Ishikawa (cell line): ENCODE data around the gene SH3TC1.

Experiments
- CEBPB ChIP-seq: IDR thresholded peaks from 2 replicates; pipeline ENCODE4 v1.6.1; 2012
- CREB1 ChIP-seq: IDR thresholded peaks from 2 replicates; pipeline ENCODE4 v1.6.1; 2012; ENCODE audit warnings: low read depth
- EGR1 ChIP-seq: IDR thresholded peaks from 2 replicates; pipeline ENCODE4 v1.6.1; 2012
- EP300 ChIP-seq: IDR thresholded peaks from 2 replicates; pipeline ENCODE4 v1.6.1; 2012; ENCODE audit warnings: borderline replicate concordance
- FOXM1 ChIP-seq: IDR thresholded peaks from 2 replicates; pipeline ENCODE4 v1.6.1; 2012; ENCODE audit warnings: low read depth, borderline replicate concordance
- NFIC ChIP-seq: IDR thresholded peaks from 2 replicates; pipeline ENCODE4 v1.6.1; 2012
- RAD21 ChIP-seq: IDR thresholded peaks from 2 replicates; pipeline ENCODE4 v1.6.1; 2012; ENCODE audit warnings: low read depth
- REST ChIP-seq: IDR thresholded peaks from 2 replicates; pipeline ENCODE4 v1.6.1; 2012; ENCODE audit warnings: low read depth, mild to moderate bottlenecking
- TAF1 ChIP-seq: IDR thresholded peaks from 2 replicates; pipeline ENCODE4 v1.6.1; 2012; ENCODE audit warnings: low read depth, mild to moderate bottlenecking
- TCF12 ChIP-seq: IDR thresholded peaks from 2 replicates; pipeline ENCODE4 v1.6.1; 2012; ENCODE audit warnings: low read depth
- TEAD4 ChIP-seq: IDR thresholded peaks from 2 replicates; pipeline ENCODE4 v1.6.1; 2012
- USF1 ChIP-seq: IDR thresholded peaks from 2 replicates; pipeline ENCODE4 v1.6.1; 2012
- YY1 ChIP-seq: IDR thresholded peaks from 2 replicates; pipeline ENCODE4 v1.6.1; 2012; ENCODE audit warnings: low read depth
- ZBTB7A ChIP-seq: IDR thresholded peaks from 2 replicates; pipeline ENCODE4 v1.6.1; 2012; ENCODE audit warnings: low read depth
- TF ChIP-seq, protein P1 (sequence below): IDR thresholded peaks from 2 replicates; pipeline ENCODE4 v1.6.1; 2012

SH3TC1 gene

DNA sequence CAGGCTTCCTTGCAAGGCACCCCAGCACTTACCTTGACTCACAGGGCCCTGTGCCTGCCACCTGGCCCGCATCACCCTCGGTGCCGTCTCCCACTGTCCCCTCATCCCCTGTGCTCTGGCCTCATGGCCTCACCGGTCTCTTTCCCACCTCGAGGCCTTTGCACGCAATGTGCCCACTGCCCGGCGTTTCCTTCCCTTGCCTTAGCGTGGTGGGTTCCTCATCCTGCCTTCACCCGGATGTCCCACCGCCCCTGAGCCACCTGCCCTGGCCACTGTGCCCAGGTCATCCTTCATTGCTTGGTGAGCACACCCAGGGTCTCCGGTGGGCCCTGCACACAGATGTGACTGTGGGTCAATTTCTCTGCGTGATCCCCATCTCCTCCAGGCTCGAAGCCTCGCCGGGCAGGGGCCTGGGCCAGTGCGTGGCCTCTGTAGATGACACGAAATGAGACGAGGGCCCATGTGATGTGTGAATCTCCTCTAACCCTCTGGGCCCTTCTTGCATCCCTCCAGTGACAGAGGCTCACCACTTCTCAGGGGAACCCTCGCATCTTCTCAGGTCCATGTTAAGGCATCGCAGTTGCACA, 75.1 kb downstream of the SH3TC1 start:
- TF ChIP-seq USF1 = no peak

- TF ChIP-seq REST (no peak), EGR1 (no peak), RAD21 (no peak), TCF12 (no peak), EP300 (no peak), FOXM1 (no peak), TEAD4 (no peak), NFIC (no peak), USF1 (no peak), CREB1 (no peak), TAF1 (no peak), YY1 (no peak), CEBPB (no peak), ZBTB7A (no peak)
- TF ChIP-seq, protein P1, sequence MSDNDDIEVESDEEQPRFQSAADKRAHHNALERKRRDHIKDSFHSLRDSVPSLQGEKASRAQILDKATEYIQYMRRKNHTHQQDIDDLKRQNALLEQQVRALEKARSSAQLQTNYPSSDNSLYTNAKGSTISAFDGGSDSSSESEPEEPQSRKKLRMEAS = no peak
Measured at GRCh38 chr4:8274765-8275547, 75.9 kb downstream of the SH3TC1 start.

GRCh38 chr4:8275548-8275910, 76.4 kb downstream of the SH3TC1 start:
- TF ChIP-seq, protein P1 = no peak
- TF ChIP-seq CEBPB (no peak), EP300 (no peak), TAF1 (no peak), REST (no peak), TEAD4 (no peak), ZBTB7A (no peak), TCF12 (no peak)

DNA sequence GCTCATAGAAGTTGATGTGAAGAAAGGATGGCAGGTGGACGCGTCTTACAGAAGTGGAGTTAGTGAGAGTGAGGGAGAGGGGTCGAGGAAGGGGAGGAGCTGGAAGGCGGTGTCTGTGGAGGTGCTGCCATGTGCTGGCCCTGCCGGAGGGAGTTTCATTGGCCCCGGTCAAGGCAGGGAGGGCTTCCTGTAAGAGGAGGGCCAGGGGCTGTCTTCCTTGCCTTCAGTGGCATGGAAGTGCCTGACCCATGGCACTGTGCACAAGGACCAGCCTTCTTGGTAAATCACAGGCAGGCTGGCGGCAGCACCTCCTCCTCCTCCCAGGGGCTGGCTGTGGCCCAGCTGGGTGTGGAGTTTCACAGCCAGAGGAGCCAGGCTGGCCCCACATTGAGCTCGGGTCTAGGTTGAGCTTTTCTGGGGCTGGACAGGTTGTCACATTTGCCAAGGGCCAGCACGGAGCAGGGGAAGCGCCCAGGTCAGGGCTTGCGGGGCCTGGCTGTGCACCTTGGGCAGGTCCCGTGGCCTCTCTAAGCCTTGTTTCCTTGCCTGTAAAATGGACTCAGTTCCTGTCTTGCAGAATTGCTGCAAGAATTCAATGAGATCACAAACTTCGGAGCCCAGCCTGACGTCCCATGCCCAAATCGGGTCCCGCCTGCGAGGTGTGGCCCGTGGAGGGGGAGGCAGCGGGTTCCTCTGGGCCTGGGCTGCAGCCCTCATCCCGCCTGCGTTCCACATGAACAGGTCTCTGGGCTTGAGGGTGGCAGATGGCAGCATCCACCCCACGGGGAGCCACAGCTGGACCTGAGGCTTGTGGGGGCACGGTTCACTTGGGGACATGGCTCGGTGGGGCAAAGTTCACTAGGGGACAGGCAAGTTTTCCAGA, 77.5 kb downstream of the SH3TC1 start:
- TF ChIP-seq NFIC (peak; percentile 40), TCF12 (no peak), FOXM1 (no peak), USF1 (no peak)
- TF ChIP-seq, protein P1 = peak; percentile 13; the same call in 1 of the 2 replicates

DNA sequence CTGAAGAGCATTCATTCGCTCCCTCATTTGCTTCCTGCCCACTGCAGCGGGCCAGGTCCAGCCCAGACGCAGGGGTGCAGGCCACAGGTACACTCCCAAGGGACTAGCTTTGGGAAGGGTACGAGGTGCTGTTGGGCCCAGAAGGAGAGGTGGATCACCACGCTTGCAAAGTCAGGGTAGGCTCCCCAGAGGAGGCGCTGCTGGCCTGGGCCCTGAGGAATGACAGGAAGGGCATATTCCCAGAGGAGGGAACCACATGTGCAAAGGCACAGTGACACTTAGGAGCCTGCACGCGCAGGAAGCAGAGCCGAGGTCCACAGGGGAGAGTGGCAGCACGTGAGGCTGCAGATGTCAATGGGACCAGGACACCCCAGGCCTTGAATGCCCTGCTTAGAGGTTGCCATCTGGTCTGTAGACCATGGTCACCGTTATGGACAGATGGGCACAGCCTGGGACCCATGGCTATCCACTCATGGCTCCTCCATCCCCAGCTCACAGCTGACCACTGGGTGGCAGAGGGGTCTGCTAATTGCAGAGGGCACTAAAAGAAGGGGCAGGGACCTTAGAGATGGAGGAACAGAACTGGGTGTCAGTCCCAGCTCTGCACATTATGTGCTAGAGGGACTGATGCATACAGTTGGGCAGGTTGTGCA, 78.4 kb downstream of the SH3TC1 start:
- TF ChIP-seq, protein P1 = no peak
- TF ChIP-seq RAD21 = peak; percentile 24
